ENCODE data around the gene RASAL2.

The RASAL2 gene

GRCh38 chr1:178470411-178470960 lies 376.6 kb downstream of the RASAL2 start:
- DNase-seq = no peak

- DNase-seq = no peak
Measured at GRCh38 chr1:178472531-178472930, 378.6 kb downstream of the RASAL2 start.

- no peak for DNase-seq
Measured at GRCh38 chr1:178477373-178477772, 383.5 kb downstream of the RASAL2 start.

- no peak for DNase-seq
Measured at GRCh38 chr1:178477841-178478240, 383.9 kb downstream of the RASAL2 start.

GRCh38 chr1:178483251-178483957 lies 389.5 kb downstream of the RASAL2 start:
- no peak for DNase-seq

- DNase-seq = no peak
Measured at GRCh38 chr1:178484698-178485225, 390.9 kb downstream of the RASAL2 start.

- DNase-seq = no peak
Measured at GRCh38 chr1:178485541-178485981, 391.7 kb downstream of the RASAL2 start.

- DNase-seq = no peak
Measured at GRCh38 chr1:178486100-178487069, 392.5 kb downstream of the RASAL2 start.

- no peak for DNase-seq
Measured at GRCh38 chr1:178487070-178487615, 393.2 kb downstream of the RASAL2 start.

- DNase-seq = no peak
Measured at GRCh38 chr1:178488393-178488792, 394.5 kb downstream of the RASAL2 start.

- DNase-seq = no peak
Measured at GRCh38 chr1:178489399-178489798, 395.5 kb downstream of the RASAL2 start.

GRCh38 chr1:178490136-178490535 lies 396.2 kb downstream of the RASAL2 start:
- no peak for DNase-seq

GRCh38 chr1:178490967-178491366 lies 397.1 kb downstream of the RASAL2 start:
- DNase-seq = no peak

GRCh38 chr1:178491721-178492120 lies 397.8 kb downstream of the RASAL2 start:
- DNase-seq = no peak

GRCh38 chr1:178492341-178492740 lies 398.4 kb downstream of the RASAL2 start:
- DNase-seq = no peak

- no peak for DNase-seq
Measured at GRCh38 chr1:178493301-178493741, 399.4 kb downstream of the RASAL2 start.

GRCh38 chr1:178494569-178494971 lies 400.7 kb downstream of the RASAL2 start:
- DNase-seq = no peak

GRCh38 chr1:178495158-178495557 lies 401.3 kb downstream of the RASAL2 start:
- DNase-seq = no peak

GRCh38 chr1:178495741-178496409 lies 402.0 kb downstream of the RASAL2 start:
- DNase-seq = no peak

- DNase-seq = no peak
Measured at GRCh38 chr1:178496410-178497135, 402.7 kb downstream of the RASAL2 start, which contains the start of gene CLEC20A. Gene CLEC20A, minus strand, starts transcription at chr1:178496964. Its CDS starts 25 bp downstream, at chr1:178496939.

- DNase-seq = no peak
Measured at GRCh38 chr1:178497903-178498478, 404.1 kb downstream of the RASAL2 start.

All from activated CD4-positive, alpha-beta T cell treated with anti-CD3 and anti-CD28 coated beads, Interleukin-10, Interleukin-2, amounts not matched to agents 100 ng/mL and 50 ng/mL, durations not matched to agents 16 hours and 8 hours (primary cell).